Islet precursor cell (in vitro differentiated cells): ENCODE data around the gene EZR.
A peak's percentile ranks its signal among the peaks of the same experiment; 100 is the strongest.

Experiments
- DNase-seq: peaks from one replicate; pipeline ENCODE4 v3.0.0-alpha.2; 2018

The EZR gene

DNA sequence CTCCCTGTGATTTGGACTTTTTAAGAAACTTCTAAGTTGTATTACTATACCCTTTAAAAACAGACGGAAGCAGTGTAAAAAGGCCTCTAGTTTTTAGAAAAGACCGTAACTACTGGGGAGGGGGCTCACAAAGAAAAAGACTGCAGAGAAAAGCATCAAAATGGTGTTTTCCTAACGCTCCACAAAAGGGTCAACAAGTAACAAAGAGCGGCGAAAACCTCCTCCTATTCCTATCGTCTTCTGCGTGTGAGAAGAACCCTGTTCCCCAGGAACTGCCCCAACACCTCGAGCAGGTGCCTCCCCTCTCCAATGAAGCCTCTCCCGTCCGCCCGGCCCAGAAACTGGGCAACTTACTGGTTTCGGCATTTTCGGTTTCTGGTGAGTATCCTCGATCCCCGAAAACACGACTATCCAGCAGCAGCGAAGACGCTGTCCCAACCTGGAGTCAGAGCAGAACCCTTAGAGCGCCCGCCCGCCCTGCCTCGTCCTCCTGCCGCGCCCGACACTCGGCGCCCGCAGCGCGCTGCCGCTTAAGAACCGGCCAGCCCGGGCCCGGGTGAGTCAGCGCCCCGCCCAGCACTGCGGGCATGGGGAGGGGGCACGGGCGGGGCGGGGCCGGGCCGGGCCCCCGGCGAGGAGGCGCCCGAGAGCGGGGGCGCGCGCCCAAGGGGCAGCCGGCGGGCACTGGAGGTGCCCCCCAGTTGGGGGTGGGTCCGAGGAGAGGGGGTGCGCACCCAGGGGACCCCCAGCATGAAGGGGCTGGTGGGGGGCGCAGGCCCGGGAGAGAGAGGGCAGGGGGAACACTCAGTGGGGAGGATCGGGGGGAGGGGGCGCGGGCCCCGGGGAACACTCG is 1.2 kb downstream of the EZR start:
- peak; percentile 89 for DNase-seq

DNA sequence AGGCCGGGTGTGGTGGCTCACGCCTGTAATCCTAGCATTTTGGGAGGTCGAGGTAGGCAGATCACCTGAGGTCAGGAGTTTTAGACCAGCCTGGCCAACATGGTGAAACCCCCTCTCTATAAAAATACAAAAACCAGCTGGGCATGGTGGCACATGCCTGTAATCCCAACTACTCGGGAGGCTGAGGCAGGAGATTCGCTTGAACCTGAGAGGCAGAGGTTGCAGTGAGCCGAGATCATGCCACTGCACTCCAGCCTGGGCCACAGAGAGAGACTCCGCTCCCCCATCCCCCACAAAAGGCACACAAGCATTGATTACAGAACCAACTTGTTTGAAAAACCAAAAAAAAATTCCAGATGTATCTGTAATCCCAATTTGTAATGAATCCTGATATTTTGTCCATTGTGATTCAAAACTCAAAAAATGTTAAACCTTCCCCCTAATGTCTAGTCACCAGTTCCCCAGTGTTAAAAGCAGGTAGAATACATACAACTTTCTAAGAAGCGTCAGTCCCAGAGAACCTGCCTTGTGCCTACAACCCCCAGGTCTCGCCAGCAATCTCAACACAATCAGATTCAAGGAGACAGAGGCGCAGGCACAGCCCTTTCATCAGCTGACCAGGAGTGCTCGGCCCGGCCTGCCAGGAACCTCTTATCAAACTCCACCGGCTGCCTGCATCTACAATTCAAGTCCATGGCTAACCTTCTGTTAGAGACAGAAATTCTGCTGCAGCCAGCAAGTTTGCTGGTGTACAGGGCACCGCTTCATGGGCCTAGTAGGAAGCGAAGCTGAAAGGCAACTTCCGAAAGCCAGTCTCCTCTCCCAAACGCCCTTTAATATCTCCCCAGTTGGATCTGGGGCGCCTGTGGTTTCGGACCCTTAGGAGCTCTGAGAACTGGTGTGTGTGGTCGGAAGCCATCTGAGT is 2.1 kb downstream of the EZR start:
- peak; percentile 71 for DNase-seq

DNA sequence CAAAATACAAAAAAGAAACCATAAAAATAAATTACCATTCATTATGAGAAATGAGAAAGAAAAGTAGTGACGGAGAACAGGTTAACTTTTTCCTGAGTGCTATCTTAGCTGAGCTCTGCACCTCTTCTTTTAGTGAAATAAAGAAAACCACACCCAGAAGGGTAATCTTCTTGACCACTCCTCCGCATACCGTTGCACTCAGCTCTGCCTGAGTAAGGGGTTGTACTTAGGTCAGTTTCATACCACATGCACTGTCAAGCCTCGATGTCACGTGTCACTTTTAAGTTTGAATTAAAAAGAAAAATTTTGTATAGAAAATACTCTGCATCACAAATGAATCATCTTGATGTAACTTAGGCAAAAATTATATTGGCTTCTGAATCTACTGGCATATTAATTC is 2.8 kb downstream of the EZR start:
- peak; percentile 57 for DNase-seq

DNA sequence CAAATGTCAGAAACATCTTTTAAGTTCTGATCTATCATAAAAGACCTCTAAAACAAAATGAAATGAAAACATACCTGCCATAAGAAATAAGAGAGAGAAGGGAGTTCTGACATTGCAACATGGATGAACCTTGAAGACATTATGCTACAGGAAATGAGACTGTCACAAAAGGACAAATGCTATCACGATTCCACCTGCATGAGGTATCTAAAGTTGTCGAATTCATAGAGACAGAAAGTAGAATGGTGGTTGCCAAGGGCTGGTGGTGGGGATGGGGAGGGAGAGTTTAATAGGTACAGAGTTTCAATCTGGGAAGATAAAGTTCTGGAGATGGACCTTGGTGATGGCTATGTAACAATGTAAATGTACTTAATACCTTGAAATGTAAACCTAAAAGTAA is 3.3 kb downstream of the EZR start:
- no peak for DNase-seq

DNA sequence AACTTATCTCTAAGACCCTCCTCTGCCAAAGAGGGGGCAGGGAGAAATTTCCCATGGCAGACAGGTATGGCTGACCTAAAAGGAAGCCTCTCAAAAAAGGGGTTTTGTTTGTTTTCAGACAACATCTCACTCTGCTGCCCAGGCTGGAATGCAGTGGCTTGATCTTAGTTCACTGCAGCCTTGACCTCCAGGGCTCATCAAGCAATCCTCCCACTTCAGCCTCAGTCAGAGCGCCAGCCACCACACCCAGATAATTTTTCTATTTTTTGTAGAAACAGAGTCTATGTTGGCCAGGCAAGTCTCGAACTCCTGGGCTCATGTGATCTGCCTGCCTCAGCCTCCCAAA is 3.8 kb downstream of the EZR start:
- peak; percentile 56 for DNase-seq

DNA sequence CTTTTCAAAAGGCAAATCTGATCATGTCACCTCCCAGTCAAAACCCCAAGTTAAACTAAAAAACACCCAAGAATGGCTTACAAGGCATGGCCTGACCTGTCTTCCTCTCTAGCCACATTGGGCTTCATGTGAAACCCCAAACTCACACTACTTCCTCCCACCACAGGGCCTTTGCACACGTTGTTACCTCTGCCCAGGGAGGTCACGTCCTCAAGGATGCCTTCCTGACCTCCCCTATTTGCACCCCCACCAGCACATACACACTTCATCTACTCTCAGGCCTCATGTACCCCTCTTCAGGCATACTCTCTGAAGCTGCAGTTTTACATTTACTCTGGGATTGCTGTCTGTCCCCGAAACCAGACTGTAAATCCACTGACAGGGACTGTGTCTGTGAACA is 6.1 kb downstream of the EZR start:
- DNase-seq: no peak

DNA sequence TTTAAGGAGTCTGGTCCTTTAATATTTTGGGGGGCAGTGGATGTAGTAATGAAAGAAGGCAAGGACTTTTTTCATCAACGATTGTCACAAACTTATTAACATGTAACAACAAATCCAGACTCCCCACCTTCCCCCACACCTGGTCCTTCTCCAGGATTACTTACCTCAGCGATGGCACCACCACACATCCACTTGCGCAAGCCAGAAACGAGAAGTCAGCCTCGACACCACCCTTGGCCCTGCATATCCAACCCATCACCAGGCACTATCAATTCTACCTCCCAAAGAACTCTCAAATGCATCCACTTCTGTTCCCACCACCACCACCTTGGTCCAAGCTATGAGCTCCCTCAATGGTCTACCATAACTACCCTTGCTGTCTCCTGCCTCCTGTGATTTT is 6.6 kb downstream of the EZR start:
- DNase-seq: no peak

DNA sequence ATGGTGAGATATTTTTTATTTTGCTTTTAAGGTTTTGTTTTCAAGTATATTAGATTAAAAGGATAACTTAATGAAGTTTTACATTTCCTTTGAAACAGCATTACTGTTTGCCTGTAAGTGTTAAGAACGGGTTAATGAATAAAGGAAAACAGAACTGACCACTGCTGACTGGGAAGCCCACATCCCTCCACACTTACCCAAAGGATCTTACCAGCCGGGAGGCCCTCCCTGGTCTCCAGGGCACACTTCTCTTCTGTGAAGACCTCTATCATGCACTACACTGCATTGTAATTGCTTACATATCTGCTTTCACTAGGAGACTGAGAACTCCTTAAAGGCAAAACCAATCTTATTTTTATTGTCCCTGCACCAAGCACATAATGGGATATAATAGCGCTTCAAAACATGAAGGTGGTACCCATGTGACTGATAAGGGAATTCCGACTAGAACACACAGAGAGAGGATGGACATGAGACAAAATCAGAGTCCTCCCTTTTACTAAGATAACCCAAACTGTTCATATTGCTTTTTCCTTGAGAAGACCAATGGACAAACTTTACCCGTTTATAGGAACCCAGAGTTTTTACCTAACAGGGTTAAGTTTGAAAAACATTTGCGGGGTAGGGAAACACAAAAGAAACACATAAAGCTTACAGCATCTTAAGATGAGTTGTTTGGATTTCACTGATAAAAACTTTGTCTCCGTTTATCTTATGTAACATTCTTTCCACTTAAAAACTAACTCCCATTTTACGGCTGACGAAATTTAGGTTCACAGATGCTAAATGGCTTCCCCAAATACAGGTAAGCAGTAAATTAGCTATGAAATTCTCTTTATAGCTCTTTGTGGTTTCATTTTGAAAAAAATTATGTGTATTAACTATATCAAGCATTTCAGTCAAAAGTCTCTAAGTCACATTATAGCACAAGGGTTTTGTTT is 8.7 kb downstream of the EZR start:
- DNase-seq: peak; percentile 36

DNA sequence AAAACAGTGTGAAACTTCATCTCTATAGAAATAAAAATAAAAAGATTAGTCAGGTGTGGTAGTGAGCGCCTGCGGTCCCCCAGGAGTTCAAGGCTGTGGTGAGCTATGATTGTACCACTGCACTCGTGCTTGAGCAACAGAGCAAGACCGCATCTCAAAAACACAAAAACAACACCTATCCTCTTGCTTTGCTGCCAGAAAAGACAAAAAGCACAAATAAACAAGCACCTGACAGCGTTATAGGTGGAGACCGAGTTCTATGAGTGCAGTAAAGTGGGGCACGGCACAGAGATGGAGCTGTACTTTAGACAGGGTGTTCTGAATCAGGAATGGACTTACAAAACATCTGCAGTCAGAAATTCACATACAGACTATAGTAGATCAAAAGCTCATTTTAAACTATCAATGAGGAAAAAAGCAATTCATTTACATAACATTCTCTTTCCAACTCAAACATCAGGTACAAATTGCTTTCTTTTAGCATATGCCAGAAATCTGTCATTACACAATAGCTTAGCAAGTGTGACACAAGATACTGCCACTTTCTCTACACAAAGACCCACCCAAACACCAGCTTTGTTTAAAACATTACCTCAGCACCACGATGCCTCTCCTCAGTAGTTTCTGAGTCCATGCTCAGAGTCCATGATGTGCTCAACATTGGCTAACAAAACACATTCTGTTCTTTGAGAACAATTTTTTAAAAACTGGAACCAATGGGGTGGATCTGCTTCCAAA is 10.1 kb downstream of the EZR start:
- DNase-seq: peak; percentile 29

DNA sequence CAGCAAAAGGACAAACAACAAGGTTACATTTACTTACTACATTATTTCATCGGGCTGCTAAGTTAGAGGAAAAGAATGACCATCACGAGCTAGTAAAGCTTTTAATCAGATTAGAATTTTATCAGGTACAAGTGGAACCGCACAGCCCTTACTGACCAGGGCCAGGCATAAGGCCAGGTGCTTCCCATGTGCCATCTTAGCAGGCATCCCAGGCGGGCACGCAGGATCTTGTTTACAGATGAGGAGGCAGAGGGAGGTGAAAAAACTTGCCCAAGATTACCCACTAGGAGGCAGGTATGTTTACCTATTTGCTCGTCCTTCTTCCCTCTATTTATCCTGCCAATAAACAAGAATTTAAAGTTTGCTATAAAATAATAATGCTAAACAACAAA is 10.7 kb downstream of the EZR start:
- peak; percentile 46 for DNase-seq

DNA sequence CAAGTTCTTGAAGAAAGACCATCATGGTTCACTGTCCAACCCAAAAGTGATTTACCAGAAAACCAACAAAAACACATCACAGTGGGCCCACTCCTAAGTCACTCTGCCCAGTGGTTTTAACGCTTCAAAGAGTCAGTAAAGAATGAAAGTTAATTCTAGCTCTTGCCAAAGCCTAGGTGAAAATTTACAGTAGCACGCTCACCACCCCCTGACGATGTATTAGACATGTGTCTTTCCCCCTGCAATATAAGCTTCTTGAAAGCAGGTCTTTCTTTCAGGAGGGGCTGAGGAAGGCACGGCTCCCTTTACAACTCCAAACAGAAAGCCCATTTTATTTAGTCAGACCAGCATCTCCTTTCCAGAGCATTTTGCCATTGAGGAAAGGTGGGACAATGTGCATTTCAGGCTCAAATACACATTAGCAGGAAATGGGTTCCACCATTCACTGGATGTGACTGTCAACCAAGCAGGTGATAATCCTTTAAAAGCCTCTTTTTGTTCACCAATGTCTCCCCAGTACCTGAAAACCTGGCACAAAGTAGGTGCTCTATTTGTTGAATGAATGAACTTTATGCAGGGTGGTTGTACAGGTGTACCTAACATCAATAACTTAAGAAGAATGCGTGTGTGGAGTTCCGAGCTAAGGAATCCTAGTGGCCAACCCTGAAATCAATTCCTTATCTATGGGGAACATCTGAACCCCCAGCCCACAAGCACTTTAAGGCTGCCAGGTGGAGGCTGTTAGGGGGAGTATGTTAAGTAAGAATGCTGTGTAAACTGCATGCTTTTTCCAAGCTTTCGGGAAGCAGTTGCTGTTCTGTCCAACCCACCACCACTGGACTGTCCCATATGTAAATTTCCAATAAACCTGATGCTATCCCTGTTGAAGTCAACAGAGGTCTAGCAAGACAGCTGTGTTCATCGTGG is 11.4 kb downstream of the EZR start:
- peak; percentile 55 for DNase-seq

DNA sequence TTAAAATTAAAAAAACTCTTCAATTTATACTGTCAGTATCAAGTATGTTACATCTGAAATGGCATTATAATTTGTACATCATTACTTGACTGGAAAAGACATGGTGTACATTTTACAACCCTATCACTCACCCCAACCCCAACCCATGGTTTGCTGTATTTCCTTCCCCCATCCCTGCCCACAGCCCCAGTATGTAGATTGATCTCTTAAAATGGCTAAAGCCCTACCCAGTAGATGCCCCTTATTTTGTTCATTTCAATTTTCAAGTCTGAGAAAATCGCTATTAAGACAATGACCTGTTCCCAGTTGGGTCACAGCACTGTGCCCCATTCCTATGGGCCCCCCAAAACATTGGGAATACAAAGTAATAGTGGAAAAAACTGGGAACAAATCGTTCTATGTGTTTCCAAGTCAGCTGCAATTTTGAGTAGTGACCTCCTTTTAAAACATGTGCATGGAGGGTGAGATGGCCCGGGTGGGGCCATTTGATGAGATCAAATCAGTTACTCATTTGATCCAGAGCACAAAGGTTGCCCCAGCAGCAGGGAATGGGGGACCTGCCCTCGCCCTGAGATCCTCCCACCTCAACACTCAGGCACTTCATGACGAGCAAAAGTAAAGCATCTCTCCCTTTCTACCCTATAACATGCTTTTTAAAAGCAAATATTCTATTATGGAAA is 13.3 kb downstream of the EZR start:
- DNase-seq: no peak

DNA sequence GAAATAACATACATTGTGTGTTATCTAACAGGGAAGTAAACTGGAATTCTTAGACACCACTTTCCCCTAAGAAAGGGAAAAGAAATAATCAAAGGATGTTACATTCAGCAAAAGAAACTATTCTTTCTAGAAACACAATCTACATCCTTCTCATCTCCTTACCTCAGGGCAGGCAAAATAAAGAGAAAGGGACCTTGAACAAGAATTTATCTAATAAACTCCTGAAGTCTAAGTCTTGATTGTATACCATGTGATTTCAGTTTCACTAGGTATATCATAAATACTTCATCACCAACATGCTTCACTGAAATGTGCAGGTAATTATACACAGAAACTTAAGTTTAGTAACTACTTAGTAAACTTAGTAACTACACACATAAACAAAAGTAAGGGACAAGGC is 15.0 kb downstream of the EZR start:
- no peak for DNase-seq

DNA sequence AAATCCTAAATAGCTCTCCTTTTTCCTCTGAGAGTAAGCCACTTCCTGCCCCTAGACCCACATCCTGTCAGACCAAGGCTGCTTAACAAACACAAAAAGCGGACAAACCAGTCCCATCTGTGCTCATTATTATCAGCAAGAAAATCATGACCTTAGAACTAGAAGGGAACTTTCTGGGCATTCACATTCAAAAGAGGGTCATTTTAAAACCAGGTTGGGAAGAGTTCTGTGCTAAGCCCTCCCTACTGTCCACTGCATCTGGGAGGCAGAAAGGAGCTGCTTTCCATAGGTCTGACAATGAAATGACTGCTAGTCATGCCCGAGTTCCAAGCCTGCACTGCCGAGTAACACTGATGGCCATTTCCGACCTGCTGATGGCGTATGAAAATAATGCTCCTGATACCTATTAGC is 15.4 kb downstream of the EZR start:
- DNase-seq: peak; percentile 81

DNA sequence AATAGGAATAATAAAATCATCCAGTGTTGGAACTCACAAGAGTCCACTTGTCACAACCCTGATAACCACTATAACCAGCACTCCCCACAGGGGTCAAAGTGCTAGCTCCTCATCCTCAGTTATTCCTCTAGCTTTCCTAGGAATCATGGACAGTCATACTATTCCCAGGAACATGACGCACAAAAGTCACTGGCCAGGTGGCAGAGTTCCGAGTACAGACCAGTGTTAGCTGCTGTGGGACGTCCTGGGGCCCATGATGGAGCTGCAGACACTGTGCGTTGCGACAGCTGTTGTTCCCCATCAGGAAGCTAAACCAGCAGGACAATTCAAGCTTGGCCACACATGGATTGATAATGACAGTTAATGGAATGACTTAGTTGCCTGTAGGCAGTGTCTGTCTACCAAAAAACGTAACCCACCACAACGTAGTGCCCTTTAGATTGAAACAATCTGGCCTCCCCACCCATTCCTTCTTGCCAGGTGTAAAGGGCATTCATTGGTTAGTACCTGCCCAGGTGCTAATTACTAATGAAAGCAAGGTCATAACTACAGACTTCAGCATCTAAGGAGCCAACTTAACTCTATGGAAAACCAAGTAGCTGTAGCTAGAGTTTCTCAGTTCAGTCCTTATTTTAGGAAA is 17.4 kb downstream of the EZR start:
- DNase-seq: no peak

DNA sequence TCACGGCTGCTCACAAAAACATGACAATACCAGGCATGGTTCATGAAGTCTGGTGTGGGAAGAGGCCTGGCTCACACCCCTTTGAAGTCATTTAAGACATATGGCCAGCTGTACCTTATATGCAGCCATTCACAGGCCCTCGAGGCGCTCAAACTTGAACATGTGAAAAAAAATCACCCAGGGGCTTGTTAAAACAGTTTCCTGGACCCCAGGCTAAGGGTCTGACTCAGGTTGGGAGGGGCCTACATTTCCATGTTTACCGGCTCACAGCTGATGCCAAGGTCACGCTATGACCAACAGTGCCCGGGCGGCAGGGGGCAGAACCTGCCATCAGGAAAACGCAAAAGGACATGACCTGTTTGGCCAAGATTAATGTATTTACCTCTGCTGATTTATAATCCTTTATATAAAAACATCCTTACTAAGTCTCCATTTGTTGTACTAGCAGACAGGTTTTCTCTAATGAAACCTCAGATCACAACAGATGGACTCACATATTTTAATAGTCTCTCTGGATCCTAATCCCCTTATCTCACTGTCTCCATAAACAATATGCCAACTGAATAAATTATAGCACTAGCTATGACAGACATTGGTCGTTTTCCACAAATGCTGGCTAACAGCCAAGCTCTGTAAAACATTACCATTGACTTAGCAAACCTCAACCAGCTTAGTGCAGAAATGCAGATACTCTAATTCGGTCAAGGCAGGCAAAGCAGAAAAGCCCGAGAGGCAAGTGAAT is 19.9 kb downstream of the EZR start:
- DNase-seq: no peak

DNA sequence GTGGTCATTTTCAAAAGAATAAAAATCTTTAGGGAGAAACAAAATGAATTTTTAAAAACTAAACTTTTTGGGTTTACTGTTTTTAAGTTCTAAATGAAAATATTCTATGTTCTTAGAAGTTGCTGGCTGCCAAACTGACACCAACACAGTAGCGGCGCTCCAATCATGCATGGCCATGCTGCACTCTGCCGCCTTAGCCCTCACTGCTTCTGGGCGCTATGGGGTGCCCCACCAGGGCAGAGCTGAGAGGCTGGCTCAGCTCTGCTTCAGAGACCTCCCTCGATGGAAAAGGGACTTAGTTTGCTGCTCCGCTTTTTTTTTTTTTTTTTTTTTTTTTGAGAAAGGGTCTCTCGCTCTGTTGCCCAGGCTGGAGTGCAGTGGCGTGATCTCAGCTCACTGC is 20.9 kb downstream of the EZR start:
- DNase-seq: no peak

DNA sequence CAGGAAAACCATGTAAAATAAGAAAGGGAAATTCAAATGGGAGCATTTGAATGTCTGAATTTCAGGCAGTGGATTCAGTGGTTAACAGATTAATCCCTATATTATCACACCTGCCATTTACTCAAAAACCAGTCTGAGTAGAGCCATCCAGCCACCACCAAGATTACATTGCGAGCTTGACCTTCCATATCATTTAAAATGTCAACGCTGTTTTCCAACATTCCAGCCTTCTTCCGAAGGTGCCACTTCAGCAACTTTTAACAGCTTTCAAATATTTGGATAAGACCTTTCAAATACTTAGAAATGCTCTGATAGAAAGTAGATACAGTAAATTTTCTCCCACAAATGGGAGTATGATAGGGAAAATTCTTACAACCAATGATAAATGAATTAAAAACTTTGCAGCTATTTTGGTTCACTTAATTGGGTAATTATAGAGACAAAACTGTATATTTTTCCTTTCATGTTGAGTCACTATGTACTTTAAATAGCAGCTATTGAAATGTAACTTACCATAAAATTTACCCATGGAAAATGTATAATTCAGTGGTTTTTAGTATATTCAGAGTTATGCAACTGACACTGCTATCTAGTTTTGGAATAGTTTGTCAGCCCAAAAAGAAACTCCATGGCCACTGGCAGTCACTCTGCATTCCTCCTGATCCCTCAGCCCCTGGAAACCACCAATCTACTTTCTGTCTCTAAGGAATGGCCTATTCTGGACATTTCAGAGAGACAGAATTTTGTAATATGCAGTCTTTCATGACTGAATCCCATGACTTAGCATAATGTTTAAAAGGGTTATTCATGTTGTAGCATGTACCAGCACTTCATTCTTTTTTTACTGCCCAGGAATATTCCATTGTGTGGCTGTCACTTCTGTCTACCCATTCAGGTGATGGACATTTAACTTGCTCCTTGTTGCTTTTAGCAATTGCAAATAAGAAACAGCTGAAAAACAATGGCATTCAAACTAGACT is 21.5 kb downstream of the EZR start:
- no peak for DNase-seq
